Naive thymus-derived CD8-positive, alpha-beta T cell (primary cell): ENCODE results near the gene MTHFD1. TPM values are rescaled to one million over a fixed set of nuclear protein-coding genes. Genes with fewer than 3 reads are reported as not detected.
"Not testable (repeated sequence)": the region's sequence is repeated elsewhere in the genome, so short reads cannot be mapped to it uniquely, and the experiment has no call there.

ENCODE experiments used
- ATAC-seq, 2 donors: fragments of 150-1000 bp; cut with Tn5 transposase in 1 of 2; sonication (Bioruptor Pico), chemical (Tn5 transposase) in 1 of 2; 1 replicate in 1 of 2; 2 replicates in 1 of 2; pipeline ENCODE4 v1.10.0; 2021; ENCODE audit warnings: mild to moderate bottlenecking in 2 of 2, moderate library complexity in 2 of 2
- POLR2A ChIA-PET: fragments of 350-600 bp; sonication (Branson Sonifier 250); formaldehyde crosslinking; loops from one replicate; lab custom pipeline; 2021; ENCODE audit warnings: antibody characterized with exemption; lab: Charles Lee
- DNase-seq, 10 donors: peaks; one replicate each; pipeline versions ENCODE4 v3.0.0 to v3.0.0-alpha.2; 2020 to 2022
- H3K27ac Mint-ChIP-seq, 10 donors: one replicate each; pipeline ENCODE4 v1.8.0; 2020 to 2022; ENCODE audit warnings: mild to moderate bottlenecking in 10 of 10, mixed read lengths in 10 of 10, moderate library complexity in 4 of 10, inconsistent platforms in 1 of 10
- H3K27me3 Mint-ChIP-seq, 5 donors: one replicate each; pipeline ENCODE4 v1.8.0; 2021 to 2022; ENCODE audit warnings: mixed read lengths in 5 of 5
- H3K36me3 Mint-ChIP-seq, 3 donors: one replicate each; pipeline ENCODE4 v1.8.0; 2020 to 2022; ENCODE audit warnings: mixed read lengths in 3 of 3, mild to moderate bottlenecking in 2 of 3, inconsistent platforms in 1 of 3
- H3K4me1 Mint-ChIP-seq, 4 donors: one replicate each; pipeline ENCODE4 v1.8.0; 2021 to 2022; ENCODE audit warnings: mixed read lengths in 4 of 4
- H3K4me3 Mint-ChIP-seq, 10 donors: one replicate each; pipeline ENCODE4 v1.8.0; 2020 to 2022; ENCODE audit warnings: mild to moderate bottlenecking in 10 of 10, mixed read lengths in 10 of 10, moderate library complexity in 6 of 10, inconsistent platforms in 1 of 10
- H3K9me3 Mint-ChIP-seq, 9 donors: one replicate each; pipeline ENCODE4 v1.8.0; 2020 to 2022; ENCODE audit warnings: mixed read lengths in 9 of 9, mild to moderate bottlenecking in 3 of 9, inconsistent platforms in 1 of 9, moderate library complexity in 1 of 9
- polyA plus RNA-seq, 3 donors: library from polyadenylated mRNA; unstranded; fragments of 300-500 nt; fragmentation: Illumina TruSeq; gene quantifications; one replicate each; pipeline ENCODE4 v1.2.3, GENCODE V29; 2021
- total RNA-seq, 8 experiments: library from RNA in 2 of 8; stranded (reverse) in 2 of 8; gene quantifications; one replicate each; pipeline ENCODE4 v1.2.3 and lab custom pipeline; 2021 to 2026

The MTHFD1 gene
- 10 to 100 TPM; 32.6 to 38.6 TPM for total RNA-seq
- polyA plus RNA-seq: 10 to 100 TPM; 34.9 to 44.2 (median 41.2) TPM
- total RNA-seq (lab: John Stamatoyannopoulos, UW): 28.5 to 101 (median 37.3) reads per million in 6 experiments

- Mint-ChIP-seq H3K4me1 (peaks cover 20 to 43% (median 37%) of the 10 kb centered on the region in 4 donors), H3K4me3 (peak within 1 kb of the TSS; percentile 91 to 99 (median 97)), H3K9me3 (no peaks in the 10 kb centered on the region), H3K27ac (peak within 1 kb of the TSS; percentile 88 to 98 (median 96)), H3K36me3 (peaks cover 4 to 17% (median 4%) of the 10 kb centered on the region in 3 donors), H3K27me3 (no peaks in the 10 kb centered on the region)
- ATAC-seq (peak; percentile 86 to 88), DNase-seq (peak; percentile 92 to 99 (median 96))
- POLR2A ChIA-PET: interaction anchor here (0.6 to 2.7 kb wide), 7 partner anchors 13 to 746 kb away, joined by 3 to 20 read pairs (median 4); partner anchors contain the start of gene ZBTB1
These were observed at the start of gene MTHFD1 for GRCh38 chr14:64387782-64388532. MTHFD1 (plus strand) TSS chr14:64388353; CDS start chr14:64388428, 75 bp downstream.

GRCh38 chr14:64338616-64339316, 49.4 kb upstream of the MTHFD1 start:
- DNase-seq (peak; percentile 67 to 92 (median 80)), ATAC-seq (peak; percentile 83 to 88)
- POLR2A ChIA-PET: interaction anchor here (0.7 to 3.6 kb wide), 4 partner anchors 35 to 651 kb away, joined by 3 to 17 read pairs (median 8); partner anchors contain the start of genes MTHFD1 and ZBTB1
- H3K9me3 Mint-ChIP-seq: peaks cover 0 to 14% (median 5%) of the 10 kb centered on the region in 9 donors
- H3K27ac Mint-ChIP-seq: peak overlapping the region; percentile 78 to 96 (median 92)
- H3K4me1 Mint-ChIP-seq: peaks cover 9 to 24% (median 21%) of the 10 kb centered on the region in 4 donors
- peak overlapping the region; percentile 84 to 98 (median 94) for H3K4me3 Mint-ChIP-seq
- H3K36me3 Mint-ChIP-seq: peaks cover 0 to 9% (median 0%) of the 10 kb centered on the region in 3 donors
- H3K27me3 Mint-ChIP-seq: no peaks in the 10 kb centered on the region

GRCh38 chr14:64340560-64341196, 47.5 kb upstream of the MTHFD1 start:
- Mint-ChIP-seq H3K27ac (peak overlapping the region in 2 of 10 donors; percentile 58 to 84), H3K4me3 (peak overlapping the region in 2 of 10 donors; percentile 53 to 72), H3K4me1 (peaks cover 8 to 24% (median 21%) of the 10 kb centered on the region in 4 donors), H3K36me3 (peaks cover 0 to 9% (median 0%) of the 10 kb centered on the region in 3 donors), H3K27me3 (no peaks in the 10 kb centered on the region), H3K9me3 (peaks cover 0 to 14% (median 5%) of the 10 kb centered on the region in 9 donors)
- POLR2A ChIA-PET: interaction anchor here (3.1 to 3.6 kb wide), 2 partner anchors 47 to 164 kb away, joined by 13 to 17 read pairs; partner anchors contain the start of genes MTHFD1 and ZBTB1
- DNase-seq (peak in 1 of 10 donors; percentile 2), ATAC-seq (no peak)

GRCh38 chr14:64347748-64348147, 40.4 kb upstream of the MTHFD1 start:
- POLR2A ChIA-PET: no interaction called here
- no peaks in the 10 kb centered on the region for H3K4me1 Mint-ChIP-seq
- no peaks in the 10 kb centered on the region for H3K9me3 Mint-ChIP-seq
- no peaks in the 10 kb centered on the region for H3K27me3 Mint-ChIP-seq
- DNase-seq (no peak), ATAC-seq (no peak)
- H3K36me3 Mint-ChIP-seq: no peaks in the 10 kb centered on the region
- no peak overlapping the region for H3K4me3 Mint-ChIP-seq
- no peak overlapping the region for H3K27ac Mint-ChIP-seq

GRCh38 chr14:64349741-64350490, 38.2 kb upstream of the MTHFD1 start:
- H3K4me3 Mint-ChIP-seq: no peak overlapping the region
- no peaks in the 10 kb centered on the region for H3K27me3 Mint-ChIP-seq
- POLR2A ChIA-PET: no interaction called here
- ATAC-seq (no peak), DNase-seq (no peak)
- no peaks in the 10 kb centered on the region for H3K9me3 Mint-ChIP-seq
- H3K36me3 Mint-ChIP-seq: peaks cover 0 to 2% (median 0%) of the 10 kb centered on the region in 3 donors
- peak overlapping the region in 1 of 10 donors; percentile 36 for H3K27ac Mint-ChIP-seq
- no peaks in the 10 kb centered on the region for H3K4me1 Mint-ChIP-seq

GRCh38 chr14:64363265-64363846, 24.8 kb upstream of the MTHFD1 start:
- Mint-ChIP-seq H3K4me1 (no peaks in the 10 kb centered on the region), H3K27ac (no peak overlapping the region), H3K36me3 (no peaks in the 10 kb centered on the region), H3K9me3 (no peaks in the 10 kb centered on the region), H3K27me3 (no peaks in the 10 kb centered on the region), H3K4me3 (no peak overlapping the region)
- POLR2A ChIA-PET: no interaction called here
- no peak for DNase-seq
- ATAC-seq: no peak

GRCh38 chr14:64364907-64365306, 23.2 kb upstream of the MTHFD1 start:
- DNase-seq: no peak
- no peaks in the 10 kb centered on the region for H3K9me3 Mint-ChIP-seq
- H3K4me3 Mint-ChIP-seq: no peak overlapping the region
- peak overlapping the region in 1 of 10 donors; percentile 20 for H3K27ac Mint-ChIP-seq
- H3K27me3 Mint-ChIP-seq: no peaks in the 10 kb centered on the region
- H3K36me3 Mint-ChIP-seq: no peaks in the 10 kb centered on the region
- no peaks in the 10 kb centered on the region for H3K4me1 Mint-ChIP-seq
- ATAC-seq: no peak
- POLR2A ChIA-PET: no interaction called here

- H3K27ac Mint-ChIP-seq, POLR2A ChIA-PET, DNase-seq, ATAC-seq, H3K4me1 Mint-ChIP-seq, H3K4me3 Mint-ChIP-seq, H3K27me3 Mint-ChIP-seq, H3K36me3 Mint-ChIP-seq, H3K9me3 Mint-ChIP-seq: not testable (repeated sequence)
These were observed 22.7 kb upstream of the MTHFD1 start for GRCh38 chr14:64365358-64365889.

- H3K36me3 Mint-ChIP-seq: no peaks in the 10 kb centered on the region
- POLR2A ChIA-PET: no interaction called here
- no peaks in the 10 kb centered on the region for H3K4me1 Mint-ChIP-seq
- H3K9me3 Mint-ChIP-seq: no peaks in the 10 kb centered on the region
- ATAC-seq (no peak), DNase-seq (no peak)
- no peaks in the 10 kb centered on the region for H3K27me3 Mint-ChIP-seq
- no peak overlapping the region for H3K4me3 Mint-ChIP-seq
- H3K27ac Mint-ChIP-seq: no peak overlapping the region
These were observed 19.0 kb upstream of the MTHFD1 start for GRCh38 chr14:64369201-64369600.

- peak overlapping the region; percentile 88 to 98 (median 96) for H3K27ac Mint-ChIP-seq
- DNase-seq (peak in 3 of 10 donors; percentile 1 to 2 (median 1)), ATAC-seq (peak; percentile 57 to 62)
- no peaks in the 10 kb centered on the region for H3K9me3 Mint-ChIP-seq
- peaks cover 4 to 17% (median 4%) of the 10 kb centered on the region in 3 donors for H3K36me3 Mint-ChIP-seq
- peak overlapping the region; percentile 91 to 99 (median 97) for H3K4me3 Mint-ChIP-seq
- no peaks in the 10 kb centered on the region for H3K27me3 Mint-ChIP-seq
- peaks cover 18 to 41% (median 35%) of the 10 kb centered on the region in 4 donors for H3K4me1 Mint-ChIP-seq
- POLR2A ChIA-PET: interaction anchor here (0.8 to 2.7 kb wide), 6 partner anchors 13 to 745 kb away, joined by 3 to 20 read pairs (median 8); partner anchors contain the start of gene ZBTB1
These were observed 846 bp upstream of the MTHFD1 start for GRCh38 chr14:64387232-64387781.
